ENCODE measurements around the gene POU2F1. TPM values are rescaled to one million over a fixed set of nuclear protein-coding genes. Genes with fewer than 3 reads are reported as not detected.
A peak's percentile ranks its signal among the peaks of the same experiment; 100 is the strongest.

The POU2F1 gene
- total and polyA plus RNA-seq, 7 donors = 2.3 to 35.5 (median 15.0) TPM

GRCh38 chr1:167297222-167298214, 76.8 kb downstream of the POU2F1 start:
- no peaks in the 10 kb centered on the region for H3K36me3 ChIP-seq
- H3K4me3 ChIP-seq = no peak overlapping the region
- H3K27me3 ChIP-seq = no peaks in the 10 kb centered on the region
- H3K27ac ChIP-seq = peak overlapping the region in 2 of 4 donors; percentile 1 to 22
- no peaks in the 10 kb centered on the region for H3K9me3 ChIP-seq
- peaks cover 0 to 10% (median 3%) of the 10 kb centered on the region in 4 donors for H3K4me1 ChIP-seq
- intact Hi-C loops (cut with DNase I) = no loop called here
- 21 to 65% methylated on average over 4 of the region's 4 CpGs for WGBS, 2 donors
- DNase-seq = no peak
- no peak for TF ChIP-seq CTCF (IDR thresholded peaks at IDR 0.05)
- no peak for TF ChIP-seq POLR2AphosphoS5 (IDR thresholded peaks at IDR 0.05)
- no peak for TF ChIP-seq EP300 (IDR thresholded peaks at IDR 0.05)
- TF ChIP-seq POLR2A (IDR thresholded peaks at IDR 0.05) = no peak

GRCh38 chr1:167298325-167298724, 77.6 kb downstream of the POU2F1 start:
- Histone ChIP-seq H3K36me3 (no peaks in the 10 kb centered on the region), H3K4me3 (no peak overlapping the region), H3K27ac (no peak overlapping the region), H3K9me3 (no peaks in the 10 kb centered on the region), H3K27me3 (no peaks in the 10 kb centered on the region), H3K4me1 (peaks cover 0 to 10% (median 3%) of the 10 kb centered on the region in 4 donors)
- TF ChIP-seq CTCF (IDR thresholded peaks at IDR 0.05) (no peak), POLR2A (IDR thresholded peaks at IDR 0.05) (no peak), POLR2AphosphoS5 (IDR thresholded peaks at IDR 0.05) (no peak), EP300 (IDR thresholded peaks at IDR 0.05) (no peak)
- WGBS, 2 donors = 38 to 67% methylated on average over 3 of the region's 3 CpGs
- intact Hi-C loops (cut with DNase I) = no loop called here
- no peak for DNase-seq

GRCh38 chr1:167301355-167301754, 80.7 kb downstream of the POU2F1 start:
- peaks cover 0 to 16% (median 8%) of the 10 kb centered on the region in 4 donors for H3K4me1 ChIP-seq
- no peaks in the 10 kb centered on the region for H3K27me3 ChIP-seq
- H3K36me3 ChIP-seq = no peaks in the 10 kb centered on the region
- H3K4me3 ChIP-seq = no peak overlapping the region
- TF ChIP-seq EP300 (IDR thresholded peaks at IDR 0.05) (no peak), CTCF (IDR thresholded peaks at IDR 0.05) (no peak), POLR2A (IDR thresholded peaks at IDR 0.05) (no peak), POLR2AphosphoS5 (IDR thresholded peaks at IDR 0.05) (no peak)
- H3K27ac ChIP-seq = no peak overlapping the region
- WGBS, 2 donors = 99% methylated on average over 1 of the region's 1 CpG
- intact Hi-C loops (cut with DNase I) = no loop called here
- no peaks in the 10 kb centered on the region for H3K9me3 ChIP-seq
- DNase-seq = no peak

GRCh38 chr1:167304165-167304564, 83.5 kb downstream of the POU2F1 start:
- 93 to 96% methylated on average over 4 of the region's 4 CpGs for WGBS, 2 donors
- intact Hi-C loops (cut with DNase I) = no loop called here
- no peak for DNase-seq
- Histone ChIP-seq H3K4me3 (no peak overlapping the region), H3K36me3 (no peaks in the 10 kb centered on the region), H3K4me1 (peaks cover 0 to 7% (median 5%) of the 10 kb centered on the region in 4 donors), H3K27me3 (no peaks in the 10 kb centered on the region), H3K27ac (no peak overlapping the region), H3K9me3 (no peaks in the 10 kb centered on the region)
- TF ChIP-seq EP300 (IDR thresholded peaks at IDR 0.05) = no peak
- no peak for TF ChIP-seq POLR2AphosphoS5 (IDR thresholded peaks at IDR 0.05)
- no peak for TF ChIP-seq CTCF (IDR thresholded peaks at IDR 0.05)
- no peak for TF ChIP-seq POLR2A (IDR thresholded peaks at IDR 0.05)

All from sigmoid colon (tissue), 7 donors.